Right lung (tissue), 5 donors: ENCODE results near the gene FGF16. TPM values are rescaled to one million over a fixed set of nuclear protein-coding genes. Genes with fewer than 3 reads are reported as not detected.
A peak's percentile ranks its signal among the peaks of the same experiment; 100 is the strongest.
"Not testable (repeated sequence)": the region's sequence is repeated elsewhere in the genome, so short reads cannot be mapped to it uniquely, and the experiment has no call there.

Source experiments
- DNase-seq, 2 donors: peaks; one replicate each; pipeline ENCODE4 v3.0.0-alpha.2; 2013
- polyA plus RNA-seq, 5 donors: library from polyadenylated mRNA; unstranded; fragments of 120-200 nt; gene quantifications; one replicate each; pipeline versions ENCODE4 v1.2.1 to v1.2.3, GENCODE V29; 2013; ENCODE audit warnings: inconsistent platforms in 1 of 5, low replicate concordance in 1 of 5; ENCODE audit not compliant: insufficient read length in 5 of 5, insufficient read depth in 1 of 5

Gene FGF16
- polyA plus RNA-seq, 5 donors = 0.30 to 0.72 (median 0.43) TPM

GRCh38 chrX:77446029-77446585 lies 1.1 kb upstream of the FGF16 start:
- no peak for DNase-seq

- DNase-seq = no peak
Observed at GRCh38 chrX:77447653-77448569, 722 bp downstream of the FGF16 start.

- no peak for DNase-seq
Observed at GRCh38 chrX:77450415-77450814, 3.2 kb downstream of the FGF16 start.

GRCh38 chrX:77450996-77451395 lies 3.8 kb downstream of the FGF16 start:
- no peak for DNase-seq

- no peak for DNase-seq
Observed at GRCh38 chrX:77453190-77453589, 6.0 kb downstream of the FGF16 start.

- DNase-seq = no peak
Observed at GRCh38 chrX:77455437-77455836, 8.2 kb downstream of the FGF16 start.

GRCh38 chrX:77484045-77484444 lies 36.9 kb downstream of the FGF16 start:
- no peak for DNase-seq

- no peak for DNase-seq
Observed at GRCh38 chrX:77493677-77494553, 46.7 kb downstream of the FGF16 start.

- not testable (repeated sequence) for DNase-seq
Observed at GRCh38 chrX:77500164-77500563, 53.0 kb downstream of the FGF16 start.

- DNase-seq = no peak
Observed at GRCh38 chrX:77502951-77503525, 55.8 kb downstream of the FGF16 start.

GRCh38 chrX:77505227-77505626 lies 58.0 kb downstream of the FGF16 start:
- peak in 1 of 2 donors; percentile 29 for DNase-seq
